Calu3 (cell line): ENCODE data around the gene GRIK3. TPM values are rescaled to one million over a fixed set of nuclear protein-coding genes. Genes with fewer than 3 reads are reported as not detected.

ENCODE experiments used
- BruUV-seq: library from RNA; stranded (reverse); fragments of 400-500 nt; replicated peaks from 2 replicates; lab custom pipeline; 2021; lab: Mats Ljungman, UMichigan
- CTCF ChIA-PET: fragments of 300-600 bp; sonication (Branson Sonifier 250); formaldehyde crosslinking; loops from one replicate; lab custom pipeline; 2022; ENCODE audit warnings: antibody characterized with exemption; lab: Charles Lee
- DNase-seq: peaks from one replicate; pipeline ENCODE4 v3.0.0; 2022
- H3K27ac Mint-ChIP-seq: one replicate; pipeline ENCODE4 v1.8.0; 2022; ENCODE audit warnings: mixed read lengths; ENCODE audit not compliant: unreplicated experiment
- H3K27me3 Mint-ChIP-seq: one replicate; pipeline ENCODE4 v1.8.0; 2022; ENCODE audit warnings: mixed read lengths; ENCODE audit not compliant: unreplicated experiment
- H3K36me3 Mint-ChIP-seq: one replicate; pipeline ENCODE4 v1.8.0; 2022; ENCODE audit warnings: mild to moderate bottlenecking, moderate library complexity, mixed read lengths; ENCODE audit not compliant: insufficient read depth, unreplicated experiment
- H3K4me1 Mint-ChIP-seq: one replicate; pipeline ENCODE4 v1.8.0; 2022; ENCODE audit warnings: mild to moderate bottlenecking, low read depth, mixed read lengths; ENCODE audit not compliant: unreplicated experiment
- H3K4me3 Mint-ChIP-seq: one replicate; pipeline ENCODE4 v1.8.0; 2022; ENCODE audit warnings: mild to moderate bottlenecking, low read depth, moderate library complexity, mixed read lengths; ENCODE audit not compliant: unreplicated experiment
- H3K9me3 Mint-ChIP-seq: one replicate; pipeline ENCODE4 v1.8.0; 2022; ENCODE audit warnings: low read depth, mixed read lengths; ENCODE audit not compliant: unreplicated experiment
- intact Hi-C: fragments of 100-400 bp; cut with micrococcal nuclease; formaldehyde crosslinking; loops from one replicate; pipeline ENCODE4 v1.10.0; 2022; ENCODE audit not compliant: unreplicated experiment
- total RNA-seq: library from RNA; stranded (reverse); gene quantifications from 2 replicates; pipeline ENCODE4 v1.2.3, GENCODE V29; 2022
- TF ChIP-seq, protein P1 (sequence below): fragments of 200-600 bp; IDR thresholded peaks from one replicate; pipeline ENCODE4 v1.8.0; 2022; ENCODE audit warnings: antibody characterized with exemption; ENCODE audit not compliant: unreplicated experiment

The GRIK3 gene
- total RNA-seq, 1 experiment from 2014 or later: not detected

- no TSS peak for BruUV-seq
- Mint-ChIP-seq H3K4me3 (no peak overlapping the region), H3K9me3 (no peaks in the 10 kb centered on the region), H3K27me3 (peaks cover 91% of the 10 kb centered on the region), H3K27ac (no peak overlapping the region), H3K4me1 (no peaks in the 10 kb centered on the region), H3K36me3 (no peaks in the 10 kb centered on the region)
- DNase-seq: peak; percentile 52
- CTCF ChIA-PET: no interaction called here
- intact Hi-C loops: loop anchor here (10.0 kb wide), 1 partner anchor 220 kb away; no protein-coding TSS in a partner anchor
- TF ChIP-seq, protein P1, sequence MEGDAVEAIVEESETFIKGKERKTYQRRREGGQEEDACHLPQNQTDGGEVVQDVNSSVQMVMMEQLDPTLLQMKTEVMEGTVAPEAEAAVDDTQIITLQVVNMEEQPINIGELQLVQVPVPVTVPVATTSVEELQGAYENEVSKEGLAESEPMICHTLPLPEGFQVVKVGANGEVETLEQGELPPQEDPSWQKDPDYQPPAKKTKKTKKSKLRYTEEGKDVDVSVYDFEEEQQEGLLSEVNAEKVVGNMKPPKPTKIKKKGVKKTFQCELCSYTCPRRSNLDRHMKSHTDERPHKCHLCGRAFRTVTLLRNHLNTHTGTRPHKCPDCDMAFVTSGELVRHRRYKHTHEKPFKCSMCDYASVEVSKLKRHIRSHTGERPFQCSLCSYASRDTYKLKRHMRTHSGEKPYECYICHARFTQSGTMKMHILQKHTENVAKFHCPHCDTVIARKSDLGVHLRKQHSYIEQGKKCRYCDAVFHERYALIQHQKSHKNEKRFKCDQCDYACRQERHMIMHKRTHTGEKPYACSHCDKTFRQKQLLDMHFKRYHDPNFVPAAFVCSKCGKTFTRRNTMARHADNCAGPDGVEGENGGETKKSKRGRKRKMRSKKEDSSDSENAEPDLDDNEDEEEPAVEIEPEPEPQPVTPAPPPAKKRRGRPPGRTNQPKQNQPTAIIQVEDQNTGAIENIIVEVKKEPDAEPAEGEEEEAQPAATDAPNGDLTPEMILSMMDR: no peak
Observed at GRCh38 chr1:36924282-36924811, 110.0 kb downstream of the GRIK3 start.

- DNase-seq: no peak
- TF ChIP-seq, protein P1: no peak
- no peak overlapping the region for H3K4me3 Mint-ChIP-seq
- CTCF ChIA-PET: no interaction called here
- BruUV-seq: no TSS peak
- no peaks in the 10 kb centered on the region for H3K9me3 Mint-ChIP-seq
- intact Hi-C loops: loop anchor here (10.0 kb wide), 1 partner anchor 218 kb away; no protein-coding TSS in a partner anchor
- no peaks in the 10 kb centered on the region for H3K4me1 Mint-ChIP-seq
- no peak overlapping the region for H3K27ac Mint-ChIP-seq
- H3K27me3 Mint-ChIP-seq: peaks cover 92% of the 10 kb centered on the region
- no peaks in the 10 kb centered on the region for H3K36me3 Mint-ChIP-seq
Observed at GRCh38 chr1:36922593-36923426, 111.5 kb downstream of the GRIK3 start.

- H3K27me3 Mint-ChIP-seq: peaks cover 92% of the 10 kb centered on the region
- BruUV-seq: no TSS peak
- CTCF ChIA-PET: no interaction called here
Observed at GRCh38 chr1:36922071-36922470, 112.2 kb downstream of the GRIK3 start.

DNA sequence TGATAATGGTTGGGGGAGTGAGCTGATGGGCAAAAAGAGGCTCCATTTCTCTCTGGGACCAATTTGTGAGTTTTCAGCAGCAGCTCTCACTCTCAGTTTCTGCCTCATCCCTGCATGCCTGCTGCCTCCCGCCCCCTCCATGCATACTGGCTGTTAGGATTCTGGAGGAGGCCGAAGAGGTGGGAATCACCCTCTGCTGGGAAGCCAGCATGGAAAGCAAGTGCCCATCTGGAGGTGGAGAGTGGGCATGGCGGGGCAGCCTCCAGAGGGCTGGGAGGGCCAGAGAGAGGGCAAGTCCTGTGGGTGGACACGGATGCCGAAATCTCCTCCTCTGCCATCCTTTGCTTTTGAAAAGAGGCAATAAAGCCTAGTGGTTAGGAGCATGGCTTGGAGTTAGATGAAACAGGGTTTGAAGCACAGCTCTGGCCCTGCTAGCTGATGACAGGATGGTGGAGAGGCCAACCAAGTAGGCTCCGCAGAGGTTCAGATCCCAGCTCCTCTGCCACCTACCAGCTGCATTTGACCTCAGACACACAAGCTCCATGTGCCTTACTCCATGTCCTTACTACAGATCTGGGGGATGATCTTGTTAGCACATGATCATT lies 113.4 kb downstream of the GRIK3 start:
- no peak for DNase-seq
- intact Hi-C loops: loop anchor here (10.0 kb wide), 1 partner anchor 216 kb away; no protein-coding TSS in a partner anchor
- BruUV-seq: no TSS peak
- Mint-ChIP-seq H3K4me1 (no peaks in the 10 kb centered on the region), H3K27ac (no peak overlapping the region), H3K27me3 (peaks cover 93% of the 10 kb centered on the region), H3K36me3 (no peaks in the 10 kb centered on the region), H3K9me3 (no peaks in the 10 kb centered on the region), H3K4me3 (no peak overlapping the region)
- CTCF ChIA-PET: no interaction called here
- TF ChIP-seq, protein P1: no peak

More at GRCh38 chr1:36922071-36922470, 112.2 kb downstream of the GRIK3 start:
- TF ChIP-seq, protein P1: no peak
- Mint-ChIP-seq H3K36me3 (no peaks in the 10 kb centered on the region), H3K27ac (no peak overlapping the region), H3K4me3 (no peak overlapping the region), H3K4me1 (no peaks in the 10 kb centered on the region), H3K9me3 (no peaks in the 10 kb centered on the region)
- DNase-seq: no peak
- intact Hi-C loops: loop anchor here (10.0 kb wide), 1 partner anchor 217 kb away; no protein-coding TSS in a partner anchor
